A673 (cell line): ENCODE measurements around the gene HBZ.

Experiments
- CTCF ChIP-seq: fragments of 300-800, 200-600 bp; sonication (generic); conservative IDR thresholded peaks from 2 replicates; pipeline ENCODE4 v1.5.1; 2017; ENCODE audit warnings: low read depth, mild to moderate bottlenecking, antibody characterized with exemption, low read length, moderate library complexity, mixed read lengths
- EZH2 ChIP-seq: fragments of 200-600 bp; sonication (generic); IDR thresholded peaks from 2 replicates; pipeline ENCODE4 v1.6.1; 2017; ENCODE audit warnings: borderline replicate concordance, low read depth, mild to moderate bottlenecking, mixed read lengths, antibody characterized with exemption, low read length; ENCODE audit not compliant: poor library complexity, severe bottlenecking

- TF ChIP-seq CTCF (no peak), EZH2 (no peak)
These were observed 22.8 kb downstream of the HBZ start for GRCh38 chr16:175011-175949.
